Karpas-422 (cell line): ENCODE measurements around the gene OR5AU1. TPM values are rescaled to one million over a fixed set of nuclear protein-coding genes. Genes with fewer than 3 reads are reported as not detected.

Experiments
- DNase-seq: peaks from one replicate; pipeline ENCODE4 v3.0.0-alpha.2; 2015
- H2AFZ ChIP-seq: fragments of 200-600 bp; sonication (generic); 2 replicates; pipeline ENCODE4 v1.6.1; 2014; ENCODE audit warnings: antibody characterized with exemption, low read length, mixed read lengths
- H3K27ac ChIP-seq: fragments of 200-600 bp; sonication (generic); 2 replicates; pipeline ENCODE4 v1.5.1; 2014; ENCODE audit warnings: mild to moderate bottlenecking, low read length, moderate library complexity
- H3K27me3 ChIP-seq: fragments of 200-600 bp; sonication (generic); 2 replicates; pipeline ENCODE4 v1.6.1; 2014; ENCODE audit warnings: low read length, mixed read lengths
- H3K36me3 ChIP-seq: fragments of 200-600 bp; sonication (generic); 2 replicates; pipeline ENCODE4 v1.6.1; 2014; ENCODE audit warnings: low read length, mixed read lengths; ENCODE audit not compliant: insufficient read depth
- H3K4me1 ChIP-seq: fragments of 200-600 bp; sonication (generic); 2 replicates; pipeline ENCODE4 v1.6.1; 2014; ENCODE audit warnings: mild to moderate bottlenecking, low read length, mixed read lengths
- H3K4me2 ChIP-seq: fragments of 200-600 bp; sonication (generic); 2 replicates; pipeline ENCODE4 v1.6.1; 2014; ENCODE audit warnings: low read length, low read depth, mild to moderate bottlenecking; ENCODE audit not compliant: poor library complexity, severe bottlenecking
- H3K4me3 ChIP-seq: fragments of 200-600 bp; sonication (generic); 2 replicates; pipeline ENCODE4 v1.5.1; 2014; ENCODE audit warnings: mild to moderate bottlenecking, antibody characterized with exemption, low read length, mixed read lengths
- H3K79me2 ChIP-seq: fragments of 200-600 bp; sonication (generic); 2 replicates; pipeline ENCODE4 v1.6.1; 2014; ENCODE audit warnings: mild to moderate bottlenecking, low read length, mixed read lengths
- H3K9ac ChIP-seq: fragments of 200-600 bp; sonication (generic); 2 replicates; pipeline ENCODE4 v1.6.0; 2014; ENCODE audit warnings: low read length
- H3K9me2 ChIP-seq: fragments of 200-600 bp; sonication (generic), shearing (Covaris generic); replicated peaks from 2 replicates; pipeline ENCODE4 v1.6.0; 2014; ENCODE audit warnings: mild to moderate bottlenecking, low read length, moderate library complexity; ENCODE audit not compliant: insufficient read depth
- H3K9me3 ChIP-seq: fragments of 300-700, 200-600 bp; sonication (generic); 2 replicates; pipeline ENCODE4 v1.6.1; 2014; ENCODE audit warnings: low read length, mixed read lengths
- H4K20me1 ChIP-seq: fragments of 200-600 bp; sonication (generic); 2 replicates; pipeline ENCODE4 v1.6.1; 2014; ENCODE audit warnings: mild to moderate bottlenecking, antibody characterized with exemption, low read length, low read depth; ENCODE audit not compliant: insufficient read depth
- total RNA-seq: library from RNA; depleted of rRNA; stranded (reverse); fragments of >200 nt; shearing (Covaris generic); gene quantifications from 2 replicates; pipeline ENCODE4 v1.2.3, GENCODE V29; 2014; ENCODE audit warnings: low replicate concordance

Gene OR5AU1
- total RNA-seq, 1 experiment from 2014 or later, result not detected

DNA sequence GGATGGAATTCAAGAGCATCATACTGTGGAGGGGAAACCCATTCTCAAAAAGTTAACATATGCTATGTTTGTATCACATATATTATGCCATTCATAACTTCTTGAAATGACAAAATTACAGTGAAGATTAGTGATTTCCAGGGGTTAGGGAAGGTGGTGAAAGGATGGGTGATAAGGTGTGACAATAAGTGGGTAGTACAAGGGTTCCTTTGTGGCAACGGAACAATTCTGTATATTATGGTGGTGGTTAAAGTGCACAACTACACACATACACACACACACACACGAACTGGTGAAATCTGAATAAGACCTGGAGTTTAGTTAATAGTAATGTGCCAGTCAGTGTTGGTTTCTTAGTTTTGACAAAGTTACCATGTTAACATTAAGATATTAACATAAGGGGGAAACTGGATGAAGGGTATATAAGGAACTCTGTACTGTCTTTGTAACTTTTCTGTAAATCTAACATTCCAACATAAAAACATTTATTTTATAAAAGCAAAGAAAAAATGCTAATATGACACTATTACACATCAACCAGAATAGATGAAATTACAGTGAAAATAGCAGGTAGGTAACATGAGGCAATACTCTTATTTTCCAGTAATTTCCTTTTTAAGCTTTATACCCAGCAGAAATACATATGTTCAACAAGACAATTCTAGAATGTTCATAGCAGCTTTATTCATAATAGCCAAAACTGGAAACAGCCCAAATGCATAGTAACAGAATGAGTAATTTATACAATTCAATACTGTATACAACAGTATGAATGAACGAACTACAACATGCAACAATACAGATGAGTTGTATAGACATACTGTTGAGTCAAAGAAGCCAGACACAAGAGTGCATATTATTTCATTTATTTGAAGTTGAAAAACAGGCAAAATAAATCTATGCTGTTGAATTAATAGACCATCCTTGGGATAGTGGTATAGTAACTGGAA lies 44.0 kb upstream of the OR5AU1 start:
- 0 out of 2 replicates have a peak, but pooled peaks cover under 1% of the 10 kb centered on the region for H3K36me3 ChIP-seq
- no peak overlapping the region for H3K27ac ChIP-seq
- H3K27me3 ChIP-seq, result no peaks in the 10 kb centered on the region
- H3K4me3 ChIP-seq, result no peak overlapping the region
- no peaks in the 10 kb centered on the region for H3K9me2 ChIP-seq
- H3K9me3 ChIP-seq, result no peaks in the 10 kb centered on the region
- no peaks in the 10 kb centered on the region for H3K79me2 ChIP-seq
- no peak overlapping the region for H2AFZ ChIP-seq
- no peak overlapping the region for H3K9ac ChIP-seq
- H3K4me1 ChIP-seq, result no peaks in the 10 kb centered on the region
- H4K20me1 ChIP-seq, result peaks cover 42% of the 10 kb centered on the region
- DNase-seq, result peak; percentile 57
- no peak overlapping the region for H3K4me2 ChIP-seq

GRCh38 chr14:21197418-21198205 lies 41.7 kb upstream of the OR5AU1 start:
- H3K36me3 ChIP-seq, result no peaks in the 10 kb centered on the region
- peak; percentile 56 for DNase-seq
- H2AFZ ChIP-seq, result no peak overlapping the region
- no peak overlapping the region for H3K4me3 ChIP-seq
- H4K20me1 ChIP-seq, result peaks cover 28% of the 10 kb centered on the region
- H3K9ac ChIP-seq, result no peak overlapping the region
- H3K4me2 ChIP-seq, result no peak overlapping the region
- H3K9me3 ChIP-seq, result no peaks in the 10 kb centered on the region
- H3K27ac ChIP-seq, result no peak overlapping the region
- no peaks in the 10 kb centered on the region for H3K79me2 ChIP-seq
- no peaks in the 10 kb centered on the region for H3K9me2 ChIP-seq
- no peaks in the 10 kb centered on the region for H3K27me3 ChIP-seq
- H3K4me1 ChIP-seq, result peaks cover 2% of the 10 kb centered on the region

- Histone ChIP-seq H2AFZ (no peak overlapping the region), H3K79me2 (no peaks in the 10 kb centered on the region), H3K4me2 (no peak overlapping the region), H3K9ac (no peak overlapping the region), H3K27ac (no peak overlapping the region), H3K9me2 (no peaks in the 10 kb centered on the region), H3K36me3 (no peaks in the 10 kb centered on the region), H3K27me3 (no peaks in the 10 kb centered on the region), H3K9me3 (no peaks in the 10 kb centered on the region), H3K4me1 (peaks cover 18% of the 10 kb centered on the region), H4K20me1 (0 out of 2 replicates have a peak, but pooled peaks cover 6% of the 10 kb centered on the region), H3K4me3 (no peak overlapping the region)
- DNase-seq, result no peak
These were observed 38.7 kb upstream of the OR5AU1 start for GRCh38 chr14:21194597-21194996.

DNA sequence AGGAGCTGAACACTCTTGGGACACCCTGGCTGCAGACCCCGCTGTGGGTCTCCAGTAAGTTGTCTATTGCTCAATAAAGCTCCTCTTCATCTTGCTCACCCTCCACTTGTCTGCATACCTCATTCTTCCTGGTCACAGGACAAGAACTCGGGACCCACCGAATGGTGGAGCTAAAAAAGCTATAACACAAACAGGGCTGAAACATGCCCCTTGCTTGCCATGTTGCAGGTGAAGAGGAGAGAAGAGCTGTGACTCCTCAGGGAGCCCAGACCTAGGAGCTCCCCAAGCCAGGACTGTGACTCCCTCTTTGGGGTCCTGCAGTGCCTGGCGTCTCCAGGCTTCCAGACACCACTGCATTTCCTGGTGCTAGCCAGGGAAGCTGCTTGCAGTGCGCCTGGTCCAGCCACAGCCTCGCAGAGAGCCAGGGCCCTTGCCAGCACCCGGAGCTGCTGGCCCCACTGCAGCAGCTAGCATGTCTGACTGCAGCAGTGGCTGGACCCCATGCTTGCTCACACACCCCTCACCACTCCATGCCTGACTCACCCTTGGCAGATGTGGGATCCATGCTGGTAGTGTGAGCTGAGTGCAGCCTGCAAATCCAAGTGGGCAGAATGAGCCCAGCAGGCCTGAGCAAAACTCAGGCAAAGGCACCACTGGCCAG lies 37.1 kb upstream of the OR5AU1 start:
- Histone ChIP-seq H3K9me2 (no peaks in the 10 kb centered on the region), H2AFZ (no peak overlapping the region), H3K4me1 (peaks cover 18% of the 10 kb centered on the region), H3K79me2 (no peaks in the 10 kb centered on the region), H3K9ac (no peak overlapping the region), H3K4me2 (no peak overlapping the region), H3K9me3 (no peaks in the 10 kb centered on the region), H3K36me3 (no peaks in the 10 kb centered on the region), H3K27me3 (no peaks in the 10 kb centered on the region), H3K4me3 (no peak overlapping the region), H3K27ac (no peak overlapping the region), H4K20me1 (no peaks in the 10 kb centered on the region)
- no peak for DNase-seq

GRCh38 chr14:21192447-21192822 lies 36.6 kb upstream of the OR5AU1 start:
- no peak for DNase-seq
- Histone ChIP-seq H3K27ac (no peak overlapping the region), H3K79me2 (no peaks in the 10 kb centered on the region), H3K4me1 (peaks cover 18% of the 10 kb centered on the region), H3K9me3 (no peaks in the 10 kb centered on the region), H3K4me3 (peak overlapping the region; percentile 53; the same call in 1 of the 2 replicates), H3K9me2 (no peaks in the 10 kb centered on the region), H3K4me2 (peak overlapping the region; percentile 69), H3K27me3 (no peaks in the 10 kb centered on the region), H2AFZ (peak overlapping the region; percentile 87), H3K36me3 (no peaks in the 10 kb centered on the region), H3K9ac (peak overlapping the region; percentile 48), H4K20me1 (no peaks in the 10 kb centered on the region)

DNA sequence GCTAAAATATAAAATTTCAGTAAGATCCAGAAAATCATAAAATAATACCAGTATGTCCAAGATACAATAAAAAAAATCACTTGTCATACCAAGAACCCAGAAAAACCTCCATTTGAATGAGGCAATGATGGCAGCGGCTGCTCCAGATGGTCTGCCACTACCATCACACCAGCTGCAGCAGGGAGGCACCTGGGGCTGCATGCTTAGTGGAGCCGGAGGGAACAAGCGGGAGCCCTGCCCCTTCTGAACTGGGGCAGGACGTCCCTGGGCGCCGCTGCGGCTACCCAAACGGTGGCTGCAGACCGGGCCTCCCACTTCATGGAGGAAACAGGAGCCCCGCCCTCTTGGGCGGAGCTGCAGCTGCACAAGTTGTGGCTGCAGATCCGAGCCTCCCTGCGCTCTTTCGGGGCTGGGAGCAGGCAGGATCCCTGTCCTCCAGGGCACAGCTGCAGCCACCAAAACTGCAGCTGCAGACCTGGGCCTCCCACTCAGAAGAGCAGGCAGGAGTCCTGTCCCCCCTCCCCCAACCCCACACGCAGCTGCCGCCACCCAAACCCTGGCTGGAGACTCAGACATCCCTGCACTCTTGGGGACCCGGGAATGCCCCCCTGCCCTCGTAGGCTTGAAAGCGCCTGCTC lies 36.1 kb upstream of the OR5AU1 start:
- H3K4me2 ChIP-seq, result peak overlapping the region; percentile 69
- H3K27me3 ChIP-seq, result no peaks in the 10 kb centered on the region
- H2AFZ ChIP-seq, result peak overlapping the region; percentile 87
- no peak overlapping the region for H3K27ac ChIP-seq
- no peaks in the 10 kb centered on the region for H3K9me2 ChIP-seq
- H3K36me3 ChIP-seq, result no peaks in the 10 kb centered on the region
- peak overlapping the region; percentile 48 for H3K9ac ChIP-seq
- no peaks in the 10 kb centered on the region for H3K9me3 ChIP-seq
- H3K4me3 ChIP-seq, result peak overlapping the region; percentile 53; the same call in 1 of the 2 replicates
- peak; percentile 94 for DNase-seq
- H3K4me1 ChIP-seq, result peaks cover 18% of the 10 kb centered on the region
- H4K20me1 ChIP-seq, result no peaks in the 10 kb centered on the region
- no peaks in the 10 kb centered on the region for H3K79me2 ChIP-seq

- no peak overlapping the region for H3K9ac ChIP-seq
- H3K9me3 ChIP-seq, result no peaks in the 10 kb centered on the region
- no peaks in the 10 kb centered on the region for H4K20me1 ChIP-seq
- no peaks in the 10 kb centered on the region for H3K79me2 ChIP-seq
- H2AFZ ChIP-seq, result peak overlapping the region; percentile 87; the same call in 1 of the 2 replicates
- peaks cover 18% of the 10 kb centered on the region for H3K4me1 ChIP-seq
- peak overlapping the region; percentile 53; the same call in 1 of the 2 replicates for H3K4me3 ChIP-seq
- H3K36me3 ChIP-seq, result no peaks in the 10 kb centered on the region
- no peak for DNase-seq
- peak overlapping the region; percentile 69 for H3K4me2 ChIP-seq
- H3K9me2 ChIP-seq, result no peaks in the 10 kb centered on the region
- no peaks in the 10 kb centered on the region for H3K27me3 ChIP-seq
- H3K27ac ChIP-seq, result no peak overlapping the region
These were observed 35.5 kb upstream of the OR5AU1 start for GRCh38 chr14:21191261-21191808.
